Thyroid gland (tissue), 4 donors: ENCODE data around the gene SLC24A1.

ENCODE experiments used
- CTCF ChIP-seq, 6 experiments: fragments of 200-600 bp in 3 of 6; fragments of 450-650 bp in 3 of 6; sonication (generic) in 3 of 6; IDR thresholded peaks; one replicate each; pipeline ENCODE4 v1.5.1; 2016 to 2019; ENCODE audit warnings: antibody characterized with exemption in 6 of 6, mild to moderate bottlenecking in 2 of 6, inconsistent platforms in 1 of 6, moderate library complexity in 1 of 6
- POLR2A ChIP-seq, 2 donors: fragments of 450-650 bp; IDR thresholded peaks; one replicate each; pipeline ENCODE4 v1.6.1; 2017; ENCODE audit warnings: antibody characterized with exemption in 2 of 2, mild to moderate bottlenecking in 2 of 2, moderate library complexity in 1 of 2

- no peak for TF ChIP-seq POLR2A (IDR thresholded peaks at IDR 0.05)
- no peak for TF ChIP-seq CTCF (IDR thresholded peaks at IDR 0.05)
These were observed 66.7 kb downstream of the SLC24A1 start for GRCh38 chr15:65688462-65688861.
